ENCODE data around the gene CREG2. TPM values are rescaled to one million over a fixed set of nuclear protein-coding genes. Genes with fewer than 3 reads are reported as not detected.

Gene CREG2
- total and polyA plus RNA-seq, 2 experiments from 2014 or later: 1.7 to 2.6 TPM

DNA sequence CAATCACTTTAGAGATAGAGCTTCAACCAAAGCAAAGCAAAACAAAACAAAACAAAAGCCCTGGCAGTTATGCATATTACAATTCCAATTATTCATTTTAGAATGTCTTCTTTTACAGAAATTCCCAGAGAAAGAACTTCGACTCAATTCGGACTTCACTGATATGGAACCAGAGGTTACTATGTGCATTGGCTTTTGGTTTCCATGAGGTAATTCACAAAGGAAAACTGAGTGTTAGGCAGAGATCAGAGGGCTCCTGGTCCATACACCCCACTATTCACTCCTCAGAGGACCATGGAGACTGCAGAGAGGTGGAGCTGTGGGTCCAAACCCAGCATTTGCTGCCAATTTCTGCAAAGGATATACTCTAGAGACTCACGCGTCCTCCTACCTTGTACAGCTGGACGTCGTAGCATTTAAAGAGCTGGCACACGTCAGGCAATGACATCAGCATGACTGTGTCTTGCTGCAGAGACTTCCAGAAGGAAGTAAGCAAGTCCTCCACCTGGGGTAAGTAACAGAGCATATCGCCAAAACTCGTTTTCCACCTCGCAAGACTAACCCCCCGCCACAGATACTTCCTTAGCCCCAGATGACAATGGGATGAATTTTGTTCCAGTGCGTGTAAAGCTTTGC, 31.3 kb upstream of the CREG2 start:
- no peak overlapping the region for H3K4me3 Mint-ChIP-seq
- peaks cover 9% of the 10 kb centered on the region for H3K9me3 Mint-ChIP-seq
- Histone ChIP-seq H3K4me3 (no peak overlapping the region), H3K4me1 (ENCODE audit: insufficient read depth) (no peaks in the 10 kb centered on the region), H2AFZ (no peak overlapping the region), H3K27ac (ENCODE audit: low read depth) (no peak overlapping the region), H3K36me3 (ENCODE audit: insufficient read depth) (no peaks in the 10 kb centered on the region; the same call in 1 of the 2 replicates), H3K79me2 (replicated peaks; ENCODE audit: insufficient read depth) (no peaks in the 10 kb centered on the region), H3K27me3 (ENCODE audit: insufficient read depth) (no peaks in the 10 kb centered on the region), H4K20me1 (replicated peaks; ENCODE audit: insufficient read depth) (no peaks in the 10 kb centered on the region), H3F3A (replicated peaks; ENCODE audit: low read depth) (no peaks in the 10 kb centered on the region), H3K9me2 (ENCODE audit: insufficient read depth) (peaks cover 5% of the 10 kb centered on the region; the same call in 1 of the 2 replicates), H3K4me2 (no peak overlapping the region)
- H3K27me3 Mint-ChIP-seq (ENCODE audit: insufficient read depth, low read depth, poor library complexity): peaks cover 8% of the 10 kb centered on the region
- H3K27ac Mint-ChIP-seq: no peak overlapping the region
- H3K4me1 Mint-ChIP-seq: no peaks in the 10 kb centered on the region
- H3K36me3 Mint-ChIP-seq (ENCODE audit: low read depth): no peaks in the 10 kb centered on the region; the same call in 2 of the 3 replicates
- ATAC-seq: no peak; the same call in 2 of the 3 replicates
- no peak for TF ChIP-seq EZH2phosphoT487 (IDR thresholded peaks at IDR 0.05; ENCODE audit: unreplicated experiment)
- TF ChIP-seq, protein P1, sequence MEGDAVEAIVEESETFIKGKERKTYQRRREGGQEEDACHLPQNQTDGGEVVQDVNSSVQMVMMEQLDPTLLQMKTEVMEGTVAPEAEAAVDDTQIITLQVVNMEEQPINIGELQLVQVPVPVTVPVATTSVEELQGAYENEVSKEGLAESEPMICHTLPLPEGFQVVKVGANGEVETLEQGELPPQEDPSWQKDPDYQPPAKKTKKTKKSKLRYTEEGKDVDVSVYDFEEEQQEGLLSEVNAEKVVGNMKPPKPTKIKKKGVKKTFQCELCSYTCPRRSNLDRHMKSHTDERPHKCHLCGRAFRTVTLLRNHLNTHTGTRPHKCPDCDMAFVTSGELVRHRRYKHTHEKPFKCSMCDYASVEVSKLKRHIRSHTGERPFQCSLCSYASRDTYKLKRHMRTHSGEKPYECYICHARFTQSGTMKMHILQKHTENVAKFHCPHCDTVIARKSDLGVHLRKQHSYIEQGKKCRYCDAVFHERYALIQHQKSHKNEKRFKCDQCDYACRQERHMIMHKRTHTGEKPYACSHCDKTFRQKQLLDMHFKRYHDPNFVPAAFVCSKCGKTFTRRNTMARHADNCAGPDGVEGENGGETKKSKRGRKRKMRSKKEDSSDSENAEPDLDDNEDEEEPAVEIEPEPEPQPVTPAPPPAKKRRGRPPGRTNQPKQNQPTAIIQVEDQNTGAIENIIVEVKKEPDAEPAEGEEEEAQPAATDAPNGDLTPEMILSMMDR (conservative IDR thresholded peaks at IDR 0.05; ENCODE audit: low read depth in 2 of 2): no peak
- no peak for TF ChIP-seq STAT1 (IDR thresholded peaks at IDR 0.05; ENCODE audit: unreplicated experiment)
- no peak for TF ChIP-seq ZNF114 (CRISPR knock-in tag; IDR thresholded peaks at IDR 0.05)
- no peak for TF ChIP-seq NANOG (IDR thresholded peaks at IDR 0.05; ENCODE audit: borderline replicate concordance)
- TF ChIP-seq POLR2AphosphoS5 (IDR thresholded peaks at IDR 0.05; ENCODE audit: low read depth): no peak
- TF ChIP-seq CREB1 (CRISPR knock-in tag; IDR thresholded peaks at IDR 0.05; ENCODE audit: low read depth): no peak
- TF ChIP-seq, protein P2, sequence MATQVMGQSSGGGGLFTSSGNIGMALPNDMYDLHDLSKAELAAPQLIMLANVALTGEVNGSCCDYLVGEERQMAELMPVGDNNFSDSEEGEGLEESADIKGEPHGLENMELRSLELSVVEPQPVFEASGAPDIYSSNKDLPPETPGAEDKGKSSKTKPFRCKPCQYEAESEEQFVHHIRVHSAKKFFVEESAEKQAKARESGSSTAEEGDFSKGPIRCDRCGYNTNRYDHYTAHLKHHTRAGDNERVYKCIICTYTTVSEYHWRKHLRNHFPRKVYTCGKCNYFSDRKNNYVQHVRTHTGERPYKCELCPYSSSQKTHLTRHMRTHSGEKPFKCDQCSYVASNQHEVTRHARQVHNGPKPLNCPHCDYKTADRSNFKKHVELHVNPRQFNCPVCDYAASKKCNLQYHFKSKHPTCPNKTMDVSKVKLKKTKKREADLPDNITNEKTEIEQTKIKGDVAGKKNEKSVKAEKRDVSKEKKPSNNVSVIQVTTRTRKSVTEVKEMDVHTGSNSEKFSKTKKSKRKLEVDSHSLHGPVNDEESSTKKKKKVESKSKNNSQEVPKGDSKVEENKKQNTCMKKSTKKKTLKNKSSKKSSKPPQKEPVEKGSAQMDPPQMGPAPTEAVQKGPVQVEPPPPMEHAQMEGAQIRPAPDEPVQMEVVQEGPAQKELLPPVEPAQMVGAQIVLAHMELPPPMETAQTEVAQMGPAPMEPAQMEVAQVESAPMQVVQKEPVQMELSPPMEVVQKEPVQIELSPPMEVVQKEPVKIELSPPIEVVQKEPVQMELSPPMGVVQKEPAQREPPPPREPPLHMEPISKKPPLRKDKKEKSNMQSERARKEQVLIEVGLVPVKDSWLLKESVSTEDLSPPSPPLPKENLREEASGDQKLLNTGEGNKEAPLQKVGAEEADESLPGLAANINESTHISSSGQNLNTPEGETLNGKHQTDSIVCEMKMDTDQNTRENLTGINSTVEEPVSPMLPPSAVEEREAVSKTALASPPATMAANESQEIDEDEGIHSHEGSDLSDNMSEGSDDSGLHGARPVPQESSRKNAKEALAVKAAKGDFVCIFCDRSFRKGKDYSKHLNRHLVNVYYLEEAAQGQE (IDR thresholded peaks at IDR 0.05; ENCODE audit: unreplicated experiment): no peak
- no peak for TF ChIP-seq ZNF331 (CRISPR knock-in tag; IDR thresholded peaks at IDR 0.05; ENCODE audit: low read depth)
- TF ChIP-seq, protein P3, sequence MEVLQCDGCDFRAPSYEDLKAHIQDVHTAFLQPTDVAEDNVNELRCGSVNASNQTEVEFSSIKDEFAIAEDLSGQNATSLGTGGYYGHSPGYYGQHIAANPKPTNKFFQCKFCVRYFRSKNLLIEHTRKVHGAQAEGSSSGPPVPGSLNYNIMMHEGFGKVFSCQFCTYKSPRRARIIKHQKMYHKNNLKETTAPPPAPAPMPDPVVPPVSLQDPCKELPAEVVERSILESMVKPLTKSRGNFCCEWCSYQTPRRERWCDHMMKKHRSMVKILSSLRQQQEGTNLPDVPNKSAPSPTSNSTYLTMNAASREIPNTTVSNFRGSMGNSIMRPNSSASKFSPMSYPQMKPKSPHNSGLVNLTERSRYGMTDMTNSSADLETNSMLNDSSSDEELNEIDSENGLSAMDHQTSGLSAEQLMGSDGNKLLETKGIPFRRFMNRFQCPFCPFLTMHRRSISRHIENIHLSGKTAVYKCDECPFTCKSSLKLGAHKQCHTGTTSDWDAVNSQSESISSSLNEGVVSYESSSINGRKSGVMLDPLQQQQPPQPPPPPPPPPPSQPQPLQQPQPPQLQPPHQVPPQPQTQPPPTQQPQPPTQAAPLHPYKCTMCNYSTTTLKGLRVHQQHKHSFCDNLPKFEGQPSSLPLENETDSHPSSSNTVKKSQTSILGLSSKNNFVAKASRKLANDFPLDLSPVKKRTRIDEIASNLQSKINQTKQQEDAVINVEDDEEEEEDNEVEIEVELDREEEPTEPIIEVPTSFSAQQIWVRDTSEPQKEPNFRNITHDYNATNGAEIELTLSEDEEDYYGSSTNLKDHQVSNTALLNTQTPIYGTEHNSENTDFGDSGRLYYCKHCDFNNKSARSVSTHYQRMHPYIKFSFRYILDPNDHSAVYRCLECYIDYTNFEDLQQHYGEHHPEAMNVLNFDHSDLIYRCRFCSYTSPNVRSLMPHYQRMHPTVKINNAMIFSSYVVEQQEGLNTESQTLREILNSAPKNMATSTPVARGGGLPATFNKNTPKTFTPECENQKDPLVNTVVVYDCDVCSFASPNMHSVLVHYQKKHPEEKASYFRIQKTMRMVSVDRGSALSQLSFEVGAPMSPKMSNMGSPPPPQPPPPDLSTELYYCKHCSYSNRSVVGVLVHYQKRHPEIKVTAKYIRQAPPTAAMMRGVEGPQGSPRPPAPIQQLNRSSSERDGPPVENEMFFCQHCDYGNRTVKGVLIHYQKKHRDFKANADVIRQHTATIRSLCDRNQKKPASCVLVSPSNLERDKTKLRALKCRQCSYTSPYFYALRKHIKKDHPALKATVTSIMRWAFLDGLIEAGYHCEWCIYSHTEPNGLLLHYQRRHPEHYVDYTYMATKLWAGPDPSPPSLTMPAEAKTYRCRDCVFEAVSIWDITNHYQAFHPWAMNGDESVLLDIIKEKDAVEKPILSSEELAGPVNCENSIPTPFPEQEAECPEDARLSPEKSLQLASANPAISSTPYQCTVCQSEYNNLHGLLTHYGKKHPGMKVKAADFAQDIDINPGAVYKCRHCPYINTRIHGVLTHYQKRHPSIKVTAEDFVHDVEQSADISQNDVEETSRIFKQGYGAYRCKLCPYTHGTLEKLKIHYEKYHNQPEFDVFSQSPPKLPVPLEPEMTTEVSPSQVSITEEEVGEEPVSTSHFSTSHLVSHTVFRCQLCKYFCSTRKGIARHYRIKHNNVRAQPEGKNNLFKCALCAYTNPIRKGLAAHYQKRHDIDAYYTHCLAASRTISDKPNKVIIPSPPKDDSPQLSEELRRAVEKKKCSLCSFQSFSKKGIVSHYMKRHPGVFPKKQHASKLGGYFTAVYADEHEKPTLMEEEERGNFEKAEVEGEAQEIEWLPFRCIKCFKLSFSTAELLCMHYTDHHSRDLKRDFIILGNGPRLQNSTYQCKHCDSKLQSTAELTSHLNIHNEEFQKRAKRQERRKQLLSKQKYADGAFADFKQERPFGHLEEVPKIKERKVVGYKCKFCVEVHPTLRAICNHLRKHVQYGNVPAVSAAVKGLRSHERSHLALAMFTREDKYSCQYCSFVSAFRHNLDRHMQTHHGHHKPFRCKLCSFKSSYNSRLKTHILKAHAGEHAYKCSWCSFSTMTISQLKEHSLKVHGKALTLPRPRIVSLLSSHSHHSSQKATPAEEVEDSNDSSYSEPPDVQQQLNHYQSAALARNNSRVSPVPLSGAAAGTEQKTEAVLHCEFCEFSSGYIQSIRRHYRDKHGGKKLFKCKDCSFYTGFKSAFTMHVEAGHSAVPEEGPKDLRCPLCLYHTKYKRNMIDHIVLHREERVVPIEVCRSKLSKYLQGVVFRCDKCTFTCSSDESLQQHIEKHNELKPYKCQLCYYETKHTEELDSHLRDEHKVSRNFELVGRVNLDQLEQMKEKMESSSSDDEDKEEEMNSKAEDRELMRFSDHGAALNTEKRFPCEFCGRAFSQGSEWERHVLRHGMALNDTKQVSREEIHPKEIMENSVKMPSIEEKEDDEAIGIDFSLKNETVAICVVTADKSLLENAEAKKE (CRISPR knock-in tag; IDR thresholded peaks at IDR 0.05): no peak
- TF ChIP-seq, protein P4, sequence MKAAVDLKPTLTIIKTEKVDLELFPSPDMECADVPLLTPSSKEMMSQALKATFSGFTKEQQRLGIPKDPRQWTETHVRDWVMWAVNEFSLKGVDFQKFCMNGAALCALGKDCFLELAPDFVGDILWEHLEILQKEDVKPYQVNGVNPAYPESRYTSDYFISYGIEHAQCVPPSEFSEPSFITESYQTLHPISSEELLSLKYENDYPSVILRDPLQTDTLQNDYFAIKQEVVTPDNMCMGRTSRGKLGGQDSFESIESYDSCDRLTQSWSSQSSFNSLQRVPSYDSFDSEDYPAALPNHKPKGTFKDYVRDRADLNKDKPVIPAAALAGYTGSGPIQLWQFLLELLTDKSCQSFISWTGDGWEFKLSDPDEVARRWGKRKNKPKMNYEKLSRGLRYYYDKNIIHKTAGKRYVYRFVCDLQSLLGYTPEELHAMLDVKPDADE (IDR thresholded peaks at IDR 0.05): no peak
- no peak for TF ChIP-seq EZH2 (IDR thresholded peaks at IDR 0.05; ENCODE audit: low read depth, unreplicated experiment)
- no peak for TF ChIP-seq JUNB (IDR thresholded peaks at IDR 0.05; ENCODE audit: unreplicated experiment)
- DNase-seq (ENCODE audit: low spot score): no peak

All from GM23338 (cell line).